Measurements from ENCODE around the gene H1-8. TPM values are rescaled to one million over a fixed set of nuclear protein-coding genes. Genes with fewer than 3 reads are reported as not detected.

Gene H1-8
- polyA plus RNA-seq, 4 donors: not detected

Other genes starting within 250 kb of the H1-8 start
- 1 to 10 TPM; 3.0 to 6.0 (median 4.2) TPM for gene EFCAB12, start 114.5 kb upstream of the H1-8 start, polyA plus RNA-seq (ENCODE audit: insufficient read length in 4 of 4)
- gene MBD4, start 103.2 kb upstream of the H1-8 start, polyA plus RNA-seq (ENCODE audit: insufficient read length in 4 of 4): 10 to 100 TPM; 41.4 to 52.1 (median 46.6) TPM
- gene IFT122, start 103.0 kb upstream of the H1-8 start, polyA plus RNA-seq (ENCODE audit: insufficient read length in 4 of 4): 10 to 100 TPM; 34.7 to 64.7 (median 57.9) TPM
- under 1 TPM in 3 of 4 donors, not detected in 1; 0.06 to 0.19 (median 0.12) TPM for gene RHO, start 14.5 kb upstream of the H1-8 start, polyA plus RNA-seq (ENCODE audit: insufficient read length in 4 of 4)
- gene PLXND1, start 63.5 kb downstream of the H1-8 start, polyA plus RNA-seq (ENCODE audit: insufficient read length in 4 of 4): 100 to 1,000 TPM; 121 to 147 (median 142) TPM